CD4-positive, alpha-beta T cell (primary cell): ENCODE results near the gene TLK2. TPM values are rescaled to one million over a fixed set of nuclear protein-coding genes. Genes with fewer than 3 reads are reported as not detected.
"Not testable (repeated sequence)": the region's sequence is repeated elsewhere in the genome, so short reads cannot be mapped to it uniquely, and the experiment has no call there.

Experiments
- ATAC-seq: fragments of 200-7000 bp; cut with Tn5 transposase; one replicate; pipeline ENCODE4 v1.10.0; 2022; ENCODE audit warnings: mild to moderate bottlenecking; ENCODE audit not compliant: poor library complexity
- CTCF ChIA-PET: fragments of 350-600 bp; sonication (Branson Sonifier 250); formaldehyde crosslinking; loops from one replicate; lab custom pipeline; 2021; ENCODE audit warnings: antibody characterized with exemption, inconsistent platforms; lab: Charles Lee
- POLR2A ChIA-PET: fragments of 350-600 bp; sonication (Branson Sonifier 250); formaldehyde crosslinking; loops from one replicate; lab custom pipeline; 2021; ENCODE audit warnings: antibody characterized with exemption, inconsistent platforms; lab: Charles Lee
- DNase-seq, 14 experiments: peaks; one replicate each; pipeline ENCODE4 v3.0.0-alpha.2; 2013 to 2020; ENCODE audit warnings: mixed read lengths in 2 of 14
- H3K27ac ChIP-seq, 2 donors: one replicate each; pipeline versions ENCODE4 v1.5.1 to v1.7.0; 2013; ENCODE audit warnings: low read length in 2 of 2, low read depth in 1 of 2, mild to moderate bottlenecking in 1 of 2
- H3K27me3 ChIP-seq, 2 experiments: 1 replicate in 1 of 2; 2 replicates in 1 of 2; pipeline versions ENCODE4 v1.6.1 to v1.7.0; 2013; ENCODE audit warnings: low read length in 2 of 2, control low read depth in 1 of 2, mild to moderate bottlenecking in 1 of 2, moderate library complexity in 1 of 2; ENCODE audit not compliant: insufficient read depth in 2 of 2, control insufficient read depth in 1 of 2
- H3K36me3 ChIP-seq: one replicate; pipeline ENCODE4 v1.6.1; 2013; ENCODE audit warnings: low read length, control low read depth; ENCODE audit not compliant: insufficient read depth
- H3K4me1 ChIP-seq: one replicate; pipeline ENCODE4 v1.6.1; 2013; ENCODE audit warnings: low read length, control low read depth; ENCODE audit not compliant: insufficient read depth
- H3K4me3 ChIP-seq: one replicate; pipeline ENCODE4 v1.5.1; 2013; ENCODE audit warnings: mild to moderate bottlenecking, low read length, moderate library complexity
- H3K9me3 ChIP-seq, 2 experiments: 1 replicate in 1 of 2; 2 replicates in 1 of 2; pipeline versions ENCODE4 v1.6.1 to v1.7.0; 2013; ENCODE audit warnings: low read length in 2 of 2, mild to moderate bottlenecking in 2 of 2, control low read depth in 1 of 2, moderate library complexity in 1 of 2; ENCODE audit not compliant: control insufficient read depth in 1 of 2, insufficient read depth in 1 of 2
- H3K27ac Mint-ChIP-seq: one replicate; pipeline ENCODE4 v1.8.0; 2020; ENCODE audit warnings: mixed read lengths
- H3K27me3 Mint-ChIP-seq: one replicate; pipeline ENCODE4 v1.8.0; 2021; ENCODE audit warnings: mixed read lengths
- H3K36me3 Mint-ChIP-seq: one replicate; pipeline ENCODE4 v1.8.0; 2021; ENCODE audit warnings: low read depth, mixed read lengths
- H3K4me1 Mint-ChIP-seq: one replicate; pipeline ENCODE4 v1.8.0; 2021; ENCODE audit warnings: low read depth, mixed read lengths
- H3K4me3 Mint-ChIP-seq: one replicate; pipeline ENCODE4 v1.8.0; 2020; ENCODE audit warnings: mild to moderate bottlenecking, mixed read lengths
- H3K9me3 Mint-ChIP-seq: one replicate; pipeline ENCODE4 v1.8.0; 2020; ENCODE audit warnings: mixed read lengths
- intact Hi-C, 2 experiments: fragments of 100-400 bp; cut with DNase I in 1 of 2; cut with micrococcal nuclease in 1 of 2; formaldehyde crosslinking; loops; one replicate each; pipeline versions ENCODE4 v1.15.1 to v1.9.0; 2023 to 2025; cut with DNase I, micrococcal nuclease
- total RNA-seq, 174 experiments: library from RNA in 2 of 174; stranded (reverse) in 2 of 174; gene quantifications; one replicate each; pipeline ENCODE4 v1.2.3 and lab custom pipeline; 2021 to 2026
- TF ChIP-seq, protein P1 (sequence below): fragments of 200-600 bp; IDR thresholded peaks from one replicate; pipeline ENCODE4 v1.8.0; 2022; ENCODE audit warnings: antibody characterized with exemption, mild to moderate bottlenecking

TLK2 gene
- total RNA-seq, 2 experiments from 2014 or later, result 85.3 to 86.5 TPM

DNA sequence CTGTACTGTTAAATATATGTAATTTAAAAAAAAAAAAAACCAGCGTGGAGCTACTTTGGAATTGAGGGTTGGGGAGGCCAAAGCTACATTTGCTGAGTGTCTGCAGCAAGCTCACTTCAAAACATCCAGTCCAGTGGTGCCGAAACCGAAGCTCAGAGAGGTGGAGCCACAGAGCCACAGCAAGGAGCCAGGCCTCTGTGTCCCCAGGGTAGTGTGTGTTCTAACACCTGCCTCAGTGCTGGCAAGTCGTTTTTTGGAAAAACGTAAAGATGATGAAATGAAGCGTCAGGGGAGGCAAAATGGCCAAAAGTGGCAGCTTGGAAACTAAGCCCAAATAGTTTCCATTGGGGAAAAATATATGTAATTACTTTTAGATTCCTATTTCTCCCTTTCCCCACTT lies 112.7 kb downstream of the TLK2 start:
- DNase-seq (no peak), ATAC-seq (no peak)
- no peaks in the 10 kb centered on the region for H3K4me1 Mint-ChIP-seq
- Histone ChIP-seq H3K27me3 (no peaks in the 10 kb centered on the region), H3K4me1 (no peaks in the 10 kb centered on the region), H3K4me3 (no peak overlapping the region), H3K27ac (no peak overlapping the region), H3K9me3 (peaks cover 0 to 17% of the 10 kb centered on the region in 2 experiments), H3K36me3 (peaks cover 47% of the 10 kb centered on the region)
- H3K36me3 Mint-ChIP-seq, result peaks cover 79% of the 10 kb centered on the region
- ChIA-PET POLR2A (interaction anchor here (0.7 kb wide), 1 partner anchor 69 kb away, joined by 4 read pairs; no protein-coding TSS in a partner anchor), CTCF (interaction anchor here (1.1 kb wide), 1 partner anchor 10 kb away, joined by 3 read pairs; no protein-coding TSS in a partner anchor)
- no peaks in the 10 kb centered on the region for H3K9me3 Mint-ChIP-seq
- intact Hi-C loops, result no loop called here
- no peak overlapping the region for H3K4me3 Mint-ChIP-seq
- H3K27me3 Mint-ChIP-seq, result no peaks in the 10 kb centered on the region
- H3K27ac Mint-ChIP-seq, result no peak overlapping the region
- TF ChIP-seq, protein P1, sequence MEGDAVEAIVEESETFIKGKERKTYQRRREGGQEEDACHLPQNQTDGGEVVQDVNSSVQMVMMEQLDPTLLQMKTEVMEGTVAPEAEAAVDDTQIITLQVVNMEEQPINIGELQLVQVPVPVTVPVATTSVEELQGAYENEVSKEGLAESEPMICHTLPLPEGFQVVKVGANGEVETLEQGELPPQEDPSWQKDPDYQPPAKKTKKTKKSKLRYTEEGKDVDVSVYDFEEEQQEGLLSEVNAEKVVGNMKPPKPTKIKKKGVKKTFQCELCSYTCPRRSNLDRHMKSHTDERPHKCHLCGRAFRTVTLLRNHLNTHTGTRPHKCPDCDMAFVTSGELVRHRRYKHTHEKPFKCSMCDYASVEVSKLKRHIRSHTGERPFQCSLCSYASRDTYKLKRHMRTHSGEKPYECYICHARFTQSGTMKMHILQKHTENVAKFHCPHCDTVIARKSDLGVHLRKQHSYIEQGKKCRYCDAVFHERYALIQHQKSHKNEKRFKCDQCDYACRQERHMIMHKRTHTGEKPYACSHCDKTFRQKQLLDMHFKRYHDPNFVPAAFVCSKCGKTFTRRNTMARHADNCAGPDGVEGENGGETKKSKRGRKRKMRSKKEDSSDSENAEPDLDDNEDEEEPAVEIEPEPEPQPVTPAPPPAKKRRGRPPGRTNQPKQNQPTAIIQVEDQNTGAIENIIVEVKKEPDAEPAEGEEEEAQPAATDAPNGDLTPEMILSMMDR, result no peak

DNA sequence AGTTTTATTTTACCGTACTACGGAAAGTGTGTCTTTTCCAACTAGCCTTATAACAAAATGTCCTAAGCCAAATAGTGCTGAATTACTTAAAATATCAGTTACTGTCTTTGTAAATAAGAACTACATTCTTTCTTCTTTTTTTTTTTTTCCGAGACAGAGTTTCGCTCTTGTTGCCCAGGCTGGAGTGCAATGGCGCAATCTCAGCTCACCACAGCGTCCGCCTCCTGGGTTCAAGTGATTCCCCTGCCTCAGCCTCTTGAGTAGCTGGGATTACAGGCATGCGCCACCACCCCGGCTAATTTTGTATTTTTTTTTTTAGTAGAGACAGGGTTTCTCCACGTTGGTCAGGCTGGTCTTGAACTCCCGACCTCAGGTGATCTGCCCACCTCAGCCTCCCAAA lies 113.2 kb downstream of the TLK2 start:
- H3K4me1 ChIP-seq, intact Hi-C loops, ATAC-seq, H3K4me3 ChIP-seq, H3K27me3 Mint-ChIP-seq, DNase-seq, H3K4me3 Mint-ChIP-seq, H3K27ac ChIP-seq, H3K27ac Mint-ChIP-seq, H3K4me1 Mint-ChIP-seq, H3K27me3 ChIP-seq, H3K9me3 Mint-ChIP-seq: not testable (repeated sequence)
- CTCF ChIA-PET, result interaction anchor here (1.1 kb wide), 1 partner anchor 9 kb away, joined by 3 read pairs; no protein-coding TSS in a partner anchor
- H3K36me3 ChIP-seq, result peaks cover 48% of the 10 kb centered on the region
- H3K9me3 ChIP-seq, result peaks cover 0 to 17% of the 10 kb centered on the region in 2 experiments
- POLR2A ChIA-PET, result interaction anchor here (0.7 kb wide), 1 partner anchor 68 kb away, joined by 4 read pairs; no protein-coding TSS in a partner anchor
- H3K36me3 Mint-ChIP-seq, result peaks cover 79% of the 10 kb centered on the region

DNA sequence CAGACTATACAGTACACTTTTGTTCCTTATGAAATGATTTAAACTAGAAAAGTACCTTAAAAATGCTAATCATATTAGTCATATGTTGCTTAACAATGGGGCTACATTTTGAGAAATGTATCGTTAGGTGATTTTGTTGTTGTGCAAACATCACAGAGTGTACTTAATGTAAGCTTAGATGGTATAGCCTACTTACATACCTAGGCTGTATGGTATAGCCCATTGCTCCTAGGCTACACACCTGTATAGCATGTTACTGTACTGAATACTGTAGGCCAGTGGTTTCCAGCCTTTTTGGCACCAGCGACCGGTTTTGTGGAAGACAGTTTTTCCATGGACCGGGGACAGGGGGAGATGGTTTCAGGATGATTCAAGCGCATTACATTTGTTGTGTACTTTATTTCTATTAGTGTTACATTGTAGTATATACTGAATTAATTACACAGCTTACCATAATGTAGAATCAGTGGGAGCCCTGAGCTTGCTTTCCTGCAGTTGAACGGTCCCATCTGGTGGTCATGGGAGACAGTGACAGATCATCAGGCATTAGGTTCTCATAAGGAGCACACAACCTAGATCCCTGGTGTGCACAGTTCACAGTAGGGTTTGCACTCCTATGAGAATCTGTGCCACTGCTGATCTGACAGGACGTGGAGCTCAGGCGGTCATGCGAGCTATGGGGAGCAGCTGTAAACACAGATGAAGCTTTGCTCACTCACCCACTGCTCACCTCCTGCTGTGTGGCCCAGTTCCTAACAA lies 113.9 kb downstream of the TLK2 start:
- no peaks in the 10 kb centered on the region for H3K9me3 Mint-ChIP-seq
- no peak overlapping the region for H3K4me3 ChIP-seq
- DNase-seq (no peak), ATAC-seq (no peak)
- intact Hi-C loops, result no loop called here
- H3K27ac Mint-ChIP-seq, result no peak overlapping the region
- H3K4me1 Mint-ChIP-seq, result no peaks in the 10 kb centered on the region
- peaks cover 48% of the 10 kb centered on the region for H3K36me3 ChIP-seq
- H3K27me3 ChIP-seq, result no peaks in the 10 kb centered on the region
- CTCF ChIA-PET, result no interaction called here
- no peak overlapping the region for H3K4me3 Mint-ChIP-seq
- TF ChIP-seq, protein P1, result no peak
- peaks cover 0 to 17% of the 10 kb centered on the region in 2 experiments for H3K9me3 ChIP-seq
- POLR2A ChIA-PET, result no interaction called here
- no peak overlapping the region for H3K27ac ChIP-seq
- H3K27me3 Mint-ChIP-seq, result no peaks in the 10 kb centered on the region
- no peaks in the 10 kb centered on the region for H3K4me1 ChIP-seq
- peaks cover 79% of the 10 kb centered on the region for H3K36me3 Mint-ChIP-seq
